GM13976 (cell line): ENCODE data around the gene XPC.

ENCODE experiments used
- DNase-seq: peaks from one replicate; pipeline ENCODE4 v3.0.0; 2012; ENCODE audit warnings: low spot score
- CTCF ChIP-seq: IDR thresholded peaks from 2 replicates; pipeline ENCODE4 v1.5.1; 2012; ENCODE audit warnings: borderline replicate concordance, mild to moderate bottlenecking; ENCODE audit not compliant: insufficient read depth; ENCODE audit errors: extremely low read depth, missing control alignments, control extremely low read depth
- in situ Hi-C: fragments of 300-500 bp; cut with MboI; formaldehyde crosslinking; loops from one replicate; pipeline ENCODE4 v1.12.0; 2022; ENCODE audit warnings: low sequenced_read_pairs, mixed read lengths, inconsistent platforms; ENCODE audit not compliant: unreplicated experiment

The XPC gene

GRCh38 chr3:14156843-14157561 is 21.4 kb downstream of the XPC start:
- DNase-seq = no peak
- TF ChIP-seq CTCF = no peak
- in situ Hi-C loops = no loop called here

- no peak for TF ChIP-seq CTCF
- in situ Hi-C loops = no loop called here
- DNase-seq = no peak
These were observed 22.2 kb downstream of the XPC start for GRCh38 chr3:14156201-14156600.

GRCh38 chr3:14154895-14155440 is 23.4 kb downstream of the XPC start:
- in situ Hi-C loops = no loop called here
- no peak for DNase-seq
- TF ChIP-seq CTCF = no peak

GRCh38 chr3:14154276-14154675 is 24.1 kb downstream of the XPC start:
- in situ Hi-C loops = no loop called here
- TF ChIP-seq CTCF = no peak
- no peak for DNase-seq

- TF ChIP-seq CTCF = no peak
- no peak for DNase-seq
- in situ Hi-C loops = no loop called here
These were observed 24.7 kb downstream of the XPC start for GRCh38 chr3:14153663-14154062.

- DNase-seq = no peak
- TF ChIP-seq CTCF = no peak
- in situ Hi-C loops = no loop called here
These were observed 25.4 kb downstream of the XPC start for GRCh38 chr3:14152963-14153355.
